PC-9 (cell line): ENCODE data around the gene RYR3. TPM values are rescaled to one million over a fixed set of nuclear protein-coding genes. Genes with fewer than 3 reads are reported as not detected.

ENCODE experiments used
- BruUV-seq: library from RNA; stranded (reverse); fragments of 400-500 nt; replicated peaks from 2 replicates; lab custom pipeline; 2021; lab: Mats Ljungman, UMichigan
- CTCF ChIA-PET: fragments of 300-600 bp; sonication (Branson Sonifier 250); formaldehyde crosslinking; loops from one replicate; lab custom pipeline; 2022; ENCODE audit warnings: antibody characterized with exemption; lab: Charles Lee
- POLR2A ChIA-PET: fragments of 300-600 bp; sonication (Branson Sonifier 250); formaldehyde crosslinking; loops from one replicate; lab custom pipeline; 2022; ENCODE audit warnings: antibody characterized with exemption; ENCODE audit not compliant: unreplicated experiment; lab: Charles Lee
- DNase-seq, 2 experiments: peaks; one replicate each; pipeline versions ENCODE4 v3.0.0 to v3.0.0-alpha.2; 2015 to 2022; ENCODE audit warnings: mixed read lengths in 1 of 2
- H2AFZ ChIP-seq: fragments of 200-600 bp; sonication (generic); 2 replicates; pipeline ENCODE4 v1.8.1; 2017; ENCODE audit warnings: antibody characterized with exemption
- H3F3A ChIP-seq: fragments of 200-600 bp; sonication (generic); 2 replicates; pipeline ENCODE4 v1.8.1; 2017; ENCODE audit warnings: antibody characterized with exemption, mild to moderate bottlenecking, low read depth; ENCODE audit not compliant: insufficient read depth
- H3K27ac ChIP-seq: fragments of 200-600 bp; sonication (generic); 2 replicates; pipeline ENCODE4 v1.6.1; 2016; ENCODE audit warnings: mixed run types
- H3K27me3 ChIP-seq: fragments of 200-600 bp; sonication (generic); 2 replicates; pipeline ENCODE4 v1.6.1; 2016; ENCODE audit warnings: low read depth, mixed run types; ENCODE audit not compliant: insufficient read depth
- H3K36me3 ChIP-seq: fragments of 200-600 bp; sonication (generic); 2 replicates; pipeline ENCODE4 v1.6.1; 2016; ENCODE audit warnings: low read depth, mixed run types
- H3K4me1 ChIP-seq: fragments of 200-600 bp; sonication (generic); replicated peaks from 2 replicates; pipeline ENCODE4 v1.6.1; 2016; ENCODE audit warnings: mixed run types; ENCODE audit not compliant: insufficient read depth
- H3K4me2 ChIP-seq: fragments of 200-600 bp; sonication (generic); 2 replicates; pipeline ENCODE4 v1.6.1; 2017; ENCODE audit warnings: mixed run types
- H3K4me3 ChIP-seq: fragments of 200-600 bp; sonication (generic); 2 replicates; pipeline ENCODE4 v1.6.1; 2016; ENCODE audit warnings: mixed run types
- H3K79me2 ChIP-seq: fragments of 200-600 bp; sonication (generic); 2 replicates; pipeline ENCODE4 v1.6.1; 2017; ENCODE audit warnings: low read depth, mixed run types
- H3K9me2 ChIP-seq: fragments of 200-600 bp; sonication (generic); 2 replicates; pipeline ENCODE4 v1.8.1; 2017; ENCODE audit warnings: mild to moderate bottlenecking; ENCODE audit not compliant: insufficient read depth
- H3K9me3 ChIP-seq: fragments of 200-600 bp; sonication (generic); 2 replicates; pipeline ENCODE4 v1.8.1; 2016; ENCODE audit warnings: low read depth; ENCODE audit not compliant: insufficient read depth
- H4K20me1 ChIP-seq: fragments of 200-600 bp; sonication (generic); 2 replicates; pipeline ENCODE4 v1.8.1; 2017; ENCODE audit not compliant: insufficient read depth
- CTCF ChIP-seq: fragments of 200-600 bp; sonication (generic); conservative IDR thresholded peaks from 2 replicates; pipeline ENCODE4 v1.6.1; 2017; ENCODE audit warnings: mixed run types, antibody characterized with exemption, mild to moderate bottlenecking, moderate library complexity
- EZH2 ChIP-seq: fragments of 200-600 bp; sonication (generic); IDR thresholded peaks from 2 replicates; pipeline ENCODE4 v1.8.0; 2017; ENCODE audit warnings: antibody characterized with exemption, low read depth
- intact Hi-C: fragments of 100-400 bp; cut with micrococcal nuclease; formaldehyde crosslinking; loops from one replicate; pipeline ENCODE4 v1.10.0; 2022; ENCODE audit not compliant: unreplicated experiment
- total RNA-seq: library from RNA; stranded (reverse); gene quantifications from 2 replicates; pipeline ENCODE4 v1.2.3, GENCODE V29; 2021

The RYR3 gene
- total RNA-seq, 1 experiment from 2014 or later = 0.15 TPM

- POLR2A ChIA-PET = no interaction called here
- no peaks in the 10 kb centered on the region for H3F3A ChIP-seq
- no peaks in the 10 kb centered on the region for H3K79me2 ChIP-seq
- no peaks in the 10 kb centered on the region for H3K36me3 ChIP-seq
- no peaks in the 10 kb centered on the region for H3K27me3 ChIP-seq
- CTCF ChIA-PET = no interaction called here
- no peak overlapping the region for H3K4me2 ChIP-seq
- H4K20me1 ChIP-seq = no peaks in the 10 kb centered on the region
- no peak for DNase-seq
- BruUV-seq = no TSS peak
- no peaks in the 10 kb centered on the region for H3K9me2 ChIP-seq
- H2AFZ ChIP-seq = no peak overlapping the region
- no peaks in the 10 kb centered on the region for H3K4me1 ChIP-seq
- no peaks in the 10 kb centered on the region for H3K9me3 ChIP-seq
- TF ChIP-seq EZH2 (no peak), CTCF (no peak)
- intact Hi-C loops = no loop called here
- H3K4me3 ChIP-seq = no peak overlapping the region
- H3K27ac ChIP-seq = no peak overlapping the region
Observed at GRCh38 chr15:33374226-33374914, 63.6 kb downstream of the RYR3 start.

- no peak for DNase-seq
- no peaks in the 10 kb centered on the region for H3K36me3 ChIP-seq
- H3K9me2 ChIP-seq = no peaks in the 10 kb centered on the region
- ChIA-PET POLR2A (no interaction called here), CTCF (no interaction called here)
- intact Hi-C loops = no loop called here
- H3F3A ChIP-seq = no peaks in the 10 kb centered on the region
- no peaks in the 10 kb centered on the region for H3K4me1 ChIP-seq
- no peak overlapping the region for H3K4me3 ChIP-seq
- H2AFZ ChIP-seq = no peak overlapping the region
- no TSS peak for BruUV-seq
- no peaks in the 10 kb centered on the region for H3K9me3 ChIP-seq
- no peaks in the 10 kb centered on the region for H3K27me3 ChIP-seq
- H4K20me1 ChIP-seq = no peaks in the 10 kb centered on the region
- H3K79me2 ChIP-seq = no peaks in the 10 kb centered on the region
- TF ChIP-seq CTCF (no peak), EZH2 (no peak)
- H3K4me2 ChIP-seq = no peak overlapping the region
- no peak overlapping the region for H3K27ac ChIP-seq
Observed at GRCh38 chr15:33375236-33375635, 64.5 kb downstream of the RYR3 start.

- Histone ChIP-seq H3F3A (no peaks in the 10 kb centered on the region), H3K9me3 (no peaks in the 10 kb centered on the region), H3K4me3 (no peak overlapping the region), H3K79me2 (no peaks in the 10 kb centered on the region), H3K4me1 (no peaks in the 10 kb centered on the region), H3K4me2 (no peak overlapping the region), H2AFZ (no peak overlapping the region), H4K20me1 (no peaks in the 10 kb centered on the region), H3K27me3 (no peaks in the 10 kb centered on the region), H3K36me3 (no peaks in the 10 kb centered on the region), H3K9me2 (no peaks in the 10 kb centered on the region), H3K27ac (no peak overlapping the region)
- CTCF ChIA-PET = no interaction called here
- POLR2A ChIA-PET = no interaction called here
- intact Hi-C loops = no loop called here
- no peak for TF ChIP-seq CTCF
- no peak for TF ChIP-seq EZH2
- no TSS peak for BruUV-seq
- no peak for DNase-seq
Observed at GRCh38 chr15:33377204-33377603, 66.4 kb downstream of the RYR3 start.
